Measurements from ENCODE around the gene EEA1.

DNA sequence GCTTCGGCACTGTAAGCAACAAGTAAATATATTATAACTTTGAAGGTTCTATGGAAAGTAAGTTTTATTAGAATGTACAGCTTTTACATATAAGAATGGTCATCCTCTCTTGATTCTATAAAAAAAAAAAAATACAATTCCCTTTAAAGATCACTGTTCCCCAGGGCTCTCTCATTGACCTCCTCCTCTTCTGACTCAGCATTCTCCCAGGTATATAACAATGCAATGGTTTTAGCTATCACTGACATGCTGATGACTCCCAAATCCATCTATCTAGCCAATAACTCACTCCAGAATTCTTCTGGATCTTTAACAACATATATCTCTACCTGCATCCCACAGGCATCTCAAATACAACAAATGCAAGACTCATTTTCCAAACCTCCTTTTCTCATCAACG lies 62.7 kb downstream of the EEA1 start:
- TF ChIP-seq POLR2AphosphoS5 (IDR thresholded peaks at IDR 0.05; ENCODE audit: borderline replicate concordance, low read depth, low read length) (no peak), EZH2 (IDR thresholded peaks at IDR 0.05) (no peak), FOXP2 (optimal IDR thresholded peaks at IDR 0.05; ENCODE audit: control extremely low read depth, extremely low read length, insufficient read depth) (no peak)

All from SK-N-MC (cell line).